Left cardiac atrium (tissue), 4 donors: ENCODE measurements around the gene SH2D4B. TPM values are rescaled to one million over a fixed set of nuclear protein-coding genes. Genes with fewer than 3 reads are reported as not detected.
A peak's percentile ranks its signal among the peaks of the same experiment; 100 is the strongest.

Source experiments
- ATAC-seq, 2 donors: fragments of 200-7000 bp; cut with Tn5 transposase; one replicate each; pipeline ENCODE4 v1.9.1; 2020; ENCODE audit warnings: mild to moderate bottlenecking in 2 of 2, moderate library complexity in 2 of 2
- DNase-seq: peaks from one replicate; pipeline ENCODE4 v3.0.0-alpha.2; 2020
- intact Hi-C, 2 donors: fragments of 100-400 bp; cut with DNase I; formaldehyde crosslinking; loops; one replicate each; pipeline versions ENCODE4 v1.14.1 to v1.15.1; 2022 to 2023
- total RNA-seq, 2 donors: library from RNA; stranded (reverse); fragmentation: NEBNext Ultra II Directional; extraction: Animal tissue kit (Norgen Biotek cat#: 25700); gene quantifications; one replicate each; pipeline ENCODE4 v1.2.1, GENCODE V29; 2021
- donor health status: DM: no; HTN: yes; CAD: no.
- donor health status: DM: no; HTN: yes; CAD: no; lungs with severe emphysema.
- donor health status: DM: yes; HTN: yes; CAD: no.
- donor health status: Dilated cardiomyopathy.

SH2D4B gene
- total RNA-seq, 2 donors from 2014 or later: 0.05 TPM; not detected in 1

DNA sequence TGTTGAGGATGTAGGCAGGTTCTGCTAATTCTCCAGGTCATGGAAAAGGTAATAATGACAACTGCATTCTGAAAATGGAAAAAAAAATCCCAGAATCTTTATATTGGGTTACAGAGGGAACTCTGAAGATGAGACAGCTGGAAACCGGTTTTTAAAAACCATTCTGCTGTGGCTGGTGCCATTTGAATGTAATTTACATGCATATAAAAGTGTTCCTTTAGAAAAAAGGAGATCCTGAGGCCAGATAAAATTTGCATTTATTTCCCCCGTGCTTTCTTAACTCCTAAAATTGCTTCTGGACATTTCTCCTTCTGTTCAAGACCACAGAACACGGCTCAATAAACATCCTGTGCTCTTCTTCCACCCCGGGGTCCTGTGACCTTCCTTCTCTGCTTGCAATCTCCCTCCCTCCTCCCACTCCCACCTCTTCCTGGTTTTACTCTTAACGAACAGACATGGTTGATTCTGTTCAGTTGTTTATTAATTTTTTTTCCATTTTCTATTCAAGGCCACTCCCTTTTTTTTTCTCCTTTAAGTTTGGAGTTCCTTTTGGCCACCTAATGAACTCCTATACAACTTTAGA, 41.6 kb downstream of the SH2D4B start:
- intact Hi-C loops: no loop called here
- no peak for ATAC-seq
- DNase-seq: no peak

DNA sequence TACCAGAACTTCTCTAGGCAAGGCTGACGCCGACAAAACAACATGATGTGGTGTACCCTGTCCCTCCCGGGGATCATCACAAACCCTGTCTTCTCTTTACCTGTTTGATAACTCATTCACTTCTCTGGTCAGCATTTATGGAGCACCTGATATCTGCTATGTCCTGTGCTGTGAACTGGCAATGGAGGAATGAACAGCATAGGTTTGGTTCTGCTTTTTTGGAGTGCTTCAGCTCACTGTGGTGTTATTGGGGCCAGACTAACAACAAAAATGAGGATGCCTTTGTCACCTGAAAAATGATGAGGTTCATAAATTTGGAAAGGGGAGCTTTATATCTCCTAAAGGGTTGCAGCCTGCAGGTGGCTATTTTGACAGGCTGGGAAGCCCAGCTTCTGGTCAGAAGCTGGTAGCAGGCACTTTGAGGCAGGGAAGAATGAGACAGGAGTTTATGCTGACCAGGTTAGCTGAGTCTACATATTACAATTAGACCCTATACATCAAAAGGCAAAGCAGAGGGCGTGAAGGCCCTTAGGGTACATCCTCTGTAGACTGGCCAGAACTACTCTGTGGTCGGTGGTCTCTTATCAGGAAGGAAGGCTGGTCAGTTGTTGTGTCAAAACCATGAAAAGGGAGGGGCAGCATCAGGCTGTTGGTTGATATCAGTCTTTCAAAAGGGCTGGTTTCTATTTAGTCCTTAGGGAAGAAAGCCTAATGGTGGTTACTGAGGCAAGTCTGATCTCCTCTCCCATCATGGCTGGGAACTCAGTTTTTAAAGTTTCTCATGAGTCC, 42.3 kb downstream of the SH2D4B start:
- DNase-seq: no peak
- ATAC-seq: no peak
- intact Hi-C loops: no loop called here

DNA sequence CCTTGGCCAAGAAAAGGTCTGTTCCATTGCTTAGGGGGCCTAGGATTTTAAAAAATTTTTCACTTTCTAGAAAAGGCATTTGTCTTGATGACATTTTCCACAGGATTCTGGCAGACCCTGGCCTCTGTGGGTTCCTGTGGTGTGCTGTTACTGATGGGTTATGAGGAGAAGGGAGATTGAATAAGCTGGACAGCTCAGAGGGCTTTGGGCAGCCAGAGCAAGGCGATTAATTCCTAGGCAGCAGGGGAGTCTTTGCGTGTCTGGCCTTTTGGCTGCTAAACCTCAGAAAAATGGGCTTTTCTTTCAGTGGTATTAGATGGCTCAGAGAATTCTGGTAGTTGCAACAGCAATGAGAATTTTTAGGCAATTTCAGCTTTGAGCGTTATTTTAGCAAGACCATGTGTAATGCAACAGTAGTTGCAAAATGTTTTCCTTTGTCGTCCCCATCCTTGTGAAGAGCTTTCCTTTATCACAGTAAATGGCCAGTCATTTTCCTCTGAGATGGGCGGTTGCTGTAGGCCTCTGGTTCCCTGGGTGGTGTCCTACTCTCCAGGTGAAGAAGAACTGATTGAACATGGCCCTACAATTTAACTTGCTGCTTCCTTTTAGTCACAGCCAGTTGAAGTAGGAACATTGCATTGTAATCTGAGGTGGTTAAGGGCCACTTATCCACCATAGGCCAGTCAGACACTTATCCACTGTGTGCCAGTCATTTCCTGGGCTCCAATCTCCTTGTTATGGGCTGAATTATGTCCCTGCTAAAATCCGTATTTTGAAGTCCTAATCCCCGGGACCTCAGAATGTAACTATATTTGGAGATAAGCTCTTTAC, 43.2 kb downstream of the SH2D4B start:
- no peak for DNase-seq
- no peak for ATAC-seq
- intact Hi-C loops: no loop called here

DNA sequence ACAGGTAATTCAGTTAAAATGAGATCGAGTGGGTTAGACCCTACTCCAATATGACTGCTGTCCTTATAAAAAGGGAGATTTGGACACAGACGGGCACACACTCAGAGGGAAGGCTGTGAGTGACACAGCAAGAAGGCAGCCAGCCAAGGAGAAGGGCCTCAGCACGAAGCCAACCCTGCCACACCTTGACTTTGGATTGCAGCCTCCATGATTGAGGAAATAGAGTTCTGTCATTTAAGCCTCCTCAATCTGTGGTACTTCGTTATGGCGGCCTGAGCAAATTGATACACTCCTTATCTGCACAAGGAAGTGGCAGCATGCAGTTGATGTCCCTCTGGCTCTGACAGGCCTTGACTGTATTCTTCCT, 43.8 kb downstream of the SH2D4B start:
- DNase-seq (no peak), ATAC-seq (no peak)
- intact Hi-C loops: no loop called here

DNA sequence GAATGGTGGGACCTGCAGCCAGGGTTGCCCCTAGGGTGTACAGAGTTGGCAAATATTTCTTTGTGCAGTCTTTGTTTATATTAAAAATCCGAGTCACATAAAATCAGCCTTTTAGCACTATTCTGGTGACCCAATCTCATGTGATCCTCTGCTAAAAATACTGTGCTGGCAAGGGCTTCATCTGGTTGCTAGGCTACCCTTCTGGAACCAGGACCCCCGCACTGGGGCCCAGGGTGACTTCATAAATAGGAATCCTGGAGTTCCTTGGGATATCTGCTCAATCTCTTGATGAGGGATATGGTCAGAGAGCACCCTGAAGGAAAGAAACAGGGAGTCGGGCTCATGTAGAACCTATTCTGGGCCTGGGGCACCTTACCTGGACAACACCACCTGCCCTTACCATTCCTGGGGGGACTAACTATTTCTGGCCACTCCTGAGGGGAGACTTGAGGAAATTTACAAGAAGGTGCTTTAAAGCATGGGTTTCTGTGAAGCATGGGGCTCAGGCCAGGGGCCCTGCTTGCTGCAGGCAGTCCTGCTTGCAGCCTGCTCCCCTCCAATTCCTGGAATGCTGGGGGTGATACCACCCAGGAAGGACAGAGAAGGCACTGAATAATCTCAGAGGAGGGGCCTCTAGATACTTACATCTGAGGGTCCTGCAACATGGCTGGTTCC, 44.7 kb downstream of the SH2D4B start:
- ATAC-seq: no peak
- intact Hi-C loops: no loop called here
- no peak for DNase-seq

DNA sequence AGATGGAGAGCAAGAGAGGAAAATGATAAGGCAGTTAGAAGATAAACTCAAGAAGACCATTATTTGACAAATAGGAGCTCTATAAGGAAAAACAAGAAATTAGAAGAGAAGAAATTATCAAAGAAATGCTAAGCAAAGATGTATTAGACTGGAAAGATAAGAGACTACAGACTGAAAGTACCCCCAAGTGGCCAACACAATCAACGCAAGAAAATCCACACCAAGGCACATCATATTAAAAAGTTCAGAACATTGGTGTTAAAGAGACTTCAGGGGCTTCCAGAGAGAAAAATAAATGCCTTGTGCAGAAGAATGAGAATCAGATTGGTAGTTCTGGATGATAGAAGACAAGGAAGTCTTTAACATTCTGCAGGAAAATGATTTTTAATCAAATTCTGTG, 46.0 kb downstream of the SH2D4B start:
- DNase-seq: no peak
- intact Hi-C loops: no loop called here
- ATAC-seq: no peak

DNA sequence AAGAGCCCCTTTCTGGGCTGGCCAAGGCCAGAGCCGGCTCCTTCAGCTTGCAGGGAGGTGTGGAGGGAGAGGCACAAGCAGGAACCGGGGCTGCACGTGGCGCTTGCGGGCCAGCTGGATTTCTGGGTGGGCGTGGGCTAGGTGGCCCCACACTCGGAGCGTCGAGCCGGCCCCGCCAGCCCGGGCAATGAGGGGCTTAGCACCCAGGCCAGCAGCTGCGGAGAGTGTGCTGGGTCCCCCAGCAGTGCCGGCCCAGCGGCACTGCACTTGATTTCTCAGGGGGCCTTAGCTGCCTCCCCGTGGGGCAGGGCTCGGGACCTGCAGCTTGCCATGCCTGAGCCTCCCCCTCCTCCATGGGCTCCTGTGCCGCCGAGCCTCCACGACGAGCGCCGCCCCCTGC, 48.1 kb downstream of the SH2D4B start:
- intact Hi-C loops: no loop called here
- DNase-seq: no peak
- ATAC-seq: no peak

DNA sequence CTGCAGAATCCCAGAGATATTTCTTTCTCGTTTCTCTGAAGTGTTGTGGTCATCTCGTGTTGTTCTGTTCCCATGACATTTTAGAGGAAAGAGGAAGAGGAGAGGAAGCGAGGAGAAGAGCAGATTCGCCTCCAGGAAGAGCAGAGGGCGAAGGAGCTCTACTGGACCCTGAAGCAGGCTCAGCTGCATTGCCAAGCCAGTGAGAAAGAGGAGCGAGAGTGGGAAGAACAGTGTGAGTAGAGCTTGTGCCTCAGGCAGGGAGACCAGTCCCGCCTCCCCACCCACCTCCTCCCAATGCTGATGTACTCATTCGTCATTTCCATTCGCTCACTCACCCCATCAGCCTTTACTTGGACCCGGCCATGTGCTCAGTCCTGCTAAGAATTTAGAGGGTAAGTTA, 50.8 kb downstream of the SH2D4B start:
- ATAC-seq (no peak), DNase-seq (no peak)
- intact Hi-C loops: no loop called here

DNA sequence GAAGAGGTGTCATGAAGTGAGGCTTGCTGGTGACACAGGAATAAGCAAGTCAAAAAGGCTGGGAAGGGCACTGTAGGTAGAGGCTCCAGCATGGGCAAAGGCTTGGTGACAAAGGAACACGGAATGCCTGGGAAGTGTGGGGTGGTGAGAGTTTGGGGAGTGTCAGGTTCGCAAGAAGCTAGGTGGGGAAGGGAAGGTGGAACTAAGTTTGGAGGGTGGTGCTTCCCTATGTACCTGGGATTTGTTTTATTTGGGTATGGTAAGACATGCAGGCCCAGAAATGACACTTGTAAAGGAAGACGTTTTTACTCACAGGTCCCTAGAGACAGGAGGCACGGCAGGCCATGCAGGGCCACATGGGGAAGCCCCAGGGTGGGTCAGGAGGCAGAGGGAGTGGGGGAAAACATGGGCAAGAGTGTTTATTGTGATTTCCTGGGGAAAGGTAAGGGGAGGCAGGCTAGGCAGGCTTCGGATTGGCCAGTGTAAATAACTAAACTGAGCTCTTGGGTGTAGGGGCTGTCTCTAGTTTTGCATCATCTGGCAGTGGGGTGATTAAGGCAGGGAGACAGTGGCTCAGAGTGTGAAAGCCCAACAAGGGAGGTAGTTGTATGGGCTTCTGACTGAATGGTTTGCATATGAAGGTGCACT, 52.1 kb downstream of the SH2D4B start:
- intact Hi-C loops: no loop called here
- DNase-seq (no peak), ATAC-seq (no peak)

DNA sequence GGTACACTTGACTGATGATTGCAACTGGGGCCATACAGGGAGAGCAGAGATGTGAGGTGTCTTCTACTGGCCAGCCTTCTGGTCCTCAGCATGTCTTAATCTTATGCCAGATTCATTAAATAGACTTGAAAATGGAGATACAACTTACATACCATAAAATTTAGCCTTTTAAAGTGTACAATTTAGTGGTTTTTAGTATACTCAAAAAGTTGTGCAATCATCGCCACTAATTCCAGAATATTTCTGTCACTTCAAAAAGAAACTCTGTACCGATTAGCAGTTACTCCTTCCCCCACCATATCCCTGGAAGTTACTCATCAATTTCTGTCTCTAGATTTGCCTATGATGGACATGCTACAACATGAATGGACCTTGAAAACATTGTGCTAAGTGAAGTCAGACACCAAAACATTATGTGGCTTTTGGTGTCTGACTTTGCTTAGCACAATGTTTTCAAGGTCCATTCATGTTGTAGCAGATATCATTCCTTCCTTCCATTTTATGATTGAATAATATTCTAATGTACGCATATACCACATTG, 53.0 kb downstream of the SH2D4B start:
- no peak for DNase-seq
- ATAC-seq: no peak
- intact Hi-C loops: no loop called here

DNA sequence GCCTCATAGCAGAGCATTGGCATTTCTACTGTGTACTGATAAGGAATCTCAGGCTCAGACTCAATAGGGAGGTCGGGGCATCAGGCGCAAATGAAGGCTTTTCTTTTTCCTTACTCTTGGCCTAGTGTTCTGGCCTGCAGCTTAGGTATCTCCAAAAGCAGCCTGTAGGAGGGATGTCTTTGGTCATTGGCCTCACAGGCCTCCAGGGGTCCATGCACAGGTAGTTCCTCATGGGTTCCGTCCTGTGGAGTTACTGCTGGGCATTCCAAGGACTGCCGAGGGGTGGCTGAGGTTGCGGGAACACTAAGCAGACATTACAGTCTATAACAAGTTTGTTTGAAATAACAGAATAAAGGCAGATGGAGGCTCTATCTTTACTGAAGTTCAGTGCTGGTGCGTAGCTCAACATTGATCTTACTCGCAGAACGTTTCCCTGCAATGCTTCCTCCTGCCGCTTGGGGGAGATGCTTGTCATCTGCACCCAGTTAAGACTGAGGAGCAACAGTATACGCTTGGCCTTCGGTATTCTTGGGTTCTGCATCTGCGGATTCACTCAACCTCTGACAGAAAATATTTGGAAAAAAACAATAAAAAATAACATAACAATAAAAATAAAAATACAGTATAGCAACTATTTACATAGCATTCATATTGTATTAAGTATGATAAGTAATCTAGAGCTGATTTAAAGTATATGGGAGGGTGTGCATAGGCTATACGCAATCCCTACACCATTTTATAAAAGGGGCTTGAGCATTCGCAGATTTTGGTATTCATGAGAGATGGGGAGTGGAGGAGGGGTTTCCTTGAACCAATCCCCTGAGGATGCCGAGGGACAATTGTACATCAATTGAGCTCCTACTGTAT, 58.9 kb downstream of the SH2D4B start:
- DNase-seq: no peak
- peak in 1 of 2 donors; percentile 54 for ATAC-seq
- intact Hi-C loops: loop anchor here in 1 of 2 donors (5.0 kb wide), 1 partner anchor 149 kb away; no protein-coding TSS in a partner anchor

DNA sequence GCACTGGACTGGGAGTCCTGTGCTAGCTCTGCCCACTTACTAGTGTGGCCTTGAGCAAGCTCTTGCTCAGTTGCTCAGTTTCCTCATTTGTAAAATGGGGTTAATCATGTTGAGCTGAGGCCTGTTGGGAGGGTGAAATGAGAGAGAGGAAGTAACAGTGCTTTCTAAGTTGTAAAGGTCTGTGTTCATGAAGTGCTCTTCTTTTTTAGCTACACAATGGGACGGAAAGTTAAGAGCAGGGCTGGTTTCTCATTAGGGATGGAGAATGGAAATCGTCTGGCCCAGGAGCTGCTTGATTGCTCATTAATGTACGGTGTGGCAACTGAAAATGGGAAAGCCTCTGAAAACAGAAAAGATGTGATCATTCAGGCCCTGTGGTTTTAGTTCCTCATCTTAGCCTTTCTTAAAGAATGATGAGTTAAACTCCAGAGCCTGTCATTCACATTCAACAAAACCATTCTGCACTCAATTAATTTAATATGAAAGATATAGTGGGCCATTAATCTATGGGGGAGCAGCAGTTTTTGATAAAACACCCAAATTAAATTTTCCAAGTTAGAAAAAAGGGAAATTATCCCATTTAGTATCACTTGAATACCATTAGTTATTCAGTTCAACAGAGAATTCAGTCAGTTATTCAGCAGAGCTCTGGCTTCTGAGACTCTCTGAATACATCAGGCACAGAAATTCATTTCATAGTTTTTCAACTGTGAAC, 60.5 kb downstream of the SH2D4B start:
- DNase-seq (no peak), ATAC-seq (peak in 1 of 2 donors; percentile 38)
- intact Hi-C loops: loop anchor here in 1 of 2 donors (5.0 kb wide), 1 partner anchor 151 kb away; no protein-coding TSS in a partner anchor

DNA sequence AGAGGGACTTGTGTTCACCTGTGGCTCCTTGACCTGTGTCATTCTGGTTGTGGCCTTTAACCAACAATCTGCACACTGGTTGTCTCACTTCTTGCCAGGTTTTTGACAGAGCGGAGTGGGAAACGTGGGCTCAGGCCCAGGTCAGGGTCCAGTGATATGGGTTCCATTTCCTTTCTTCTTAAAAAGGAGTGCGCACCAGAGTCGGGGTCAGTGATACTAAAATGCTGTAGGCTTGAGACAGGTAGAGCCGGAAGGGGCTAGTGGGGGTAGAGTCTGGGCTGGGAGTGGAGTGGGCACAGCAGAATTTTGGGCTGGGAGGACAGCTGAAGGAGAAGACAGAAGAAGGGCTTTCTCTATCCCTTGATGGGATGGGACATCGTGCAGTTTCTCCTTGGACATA, 61.2 kb downstream of the SH2D4B start:
- intact Hi-C loops: loop anchor here in 1 of 2 donors (5.0 kb wide), 1 partner anchor 152 kb away; no protein-coding TSS in a partner anchor
- no peak for ATAC-seq
- DNase-seq: no peak

DNA sequence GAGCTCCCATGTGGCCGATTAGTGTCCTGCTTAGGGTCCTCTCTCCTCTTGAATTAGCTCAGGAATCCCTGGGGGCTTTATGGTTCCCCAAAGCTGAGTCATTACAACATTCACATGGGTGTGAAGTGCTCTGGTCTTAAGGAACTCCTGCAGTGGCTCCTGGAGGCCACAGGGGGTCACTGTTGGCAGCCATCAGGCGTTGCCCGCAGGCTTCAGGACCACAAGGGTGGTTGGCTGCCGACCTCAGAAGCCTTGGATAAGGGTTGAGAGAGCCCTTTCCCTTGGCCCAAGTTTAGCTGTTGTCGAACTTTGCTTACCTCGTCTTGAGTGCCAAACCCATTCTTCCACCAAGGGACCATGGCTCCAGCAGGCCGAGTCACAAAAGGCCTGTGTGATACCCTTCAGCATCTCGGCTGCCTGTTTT, 61.7 kb downstream of the SH2D4B start:
- intact Hi-C loops: loop anchor here in 1 of 2 donors (5.0 kb wide), 1 partner anchor 152 kb away; no protein-coding TSS in a partner anchor
- ATAC-seq (peak in 1 of 2 donors; percentile 71), DNase-seq (peak; percentile 41)

DNA sequence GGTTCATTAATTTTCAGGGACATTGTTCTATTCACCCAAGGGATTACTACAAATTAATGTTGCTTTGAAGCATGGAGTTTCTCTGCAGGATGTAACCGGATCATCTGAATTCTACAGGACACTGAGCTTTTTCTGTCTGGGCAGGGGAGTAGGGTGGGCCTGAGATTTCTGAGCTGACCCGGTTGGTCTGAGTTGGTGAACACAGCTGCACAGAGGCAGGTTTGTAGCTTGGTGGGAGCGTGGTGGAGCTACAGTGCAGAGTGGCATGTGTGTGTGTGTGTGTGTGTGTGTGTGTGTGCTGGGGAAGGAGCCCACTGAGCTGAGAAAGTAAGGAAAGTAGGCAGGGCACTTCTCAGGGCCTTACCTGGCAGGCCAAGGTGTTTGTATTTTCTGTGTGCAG, 62.6 kb downstream of the SH2D4B start:
- ATAC-seq: no peak
- intact Hi-C loops: no loop called here
- no peak for DNase-seq

DNA sequence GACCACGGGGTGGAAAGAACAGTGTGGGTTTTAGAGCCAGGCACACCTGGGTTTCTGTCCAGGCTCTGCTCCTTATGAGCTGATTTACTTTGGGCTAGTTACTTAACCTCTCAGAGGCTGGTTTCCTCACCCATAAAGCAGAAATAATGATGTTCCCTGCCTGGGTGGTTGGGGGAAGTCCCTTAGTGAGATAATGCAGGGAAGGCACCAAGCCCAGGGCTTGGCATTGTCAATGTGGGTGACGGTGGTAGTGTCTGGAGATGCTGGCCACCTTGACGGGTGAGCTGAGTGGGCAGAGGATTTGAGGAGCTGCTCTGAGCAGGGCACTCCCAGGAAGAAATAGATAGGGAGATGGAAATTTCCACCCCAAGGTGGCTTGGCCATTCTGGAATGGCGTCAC, 65.2 kb downstream of the SH2D4B start:
- no peak for DNase-seq
- ATAC-seq: no peak
- intact Hi-C loops: no loop called here

DNA sequence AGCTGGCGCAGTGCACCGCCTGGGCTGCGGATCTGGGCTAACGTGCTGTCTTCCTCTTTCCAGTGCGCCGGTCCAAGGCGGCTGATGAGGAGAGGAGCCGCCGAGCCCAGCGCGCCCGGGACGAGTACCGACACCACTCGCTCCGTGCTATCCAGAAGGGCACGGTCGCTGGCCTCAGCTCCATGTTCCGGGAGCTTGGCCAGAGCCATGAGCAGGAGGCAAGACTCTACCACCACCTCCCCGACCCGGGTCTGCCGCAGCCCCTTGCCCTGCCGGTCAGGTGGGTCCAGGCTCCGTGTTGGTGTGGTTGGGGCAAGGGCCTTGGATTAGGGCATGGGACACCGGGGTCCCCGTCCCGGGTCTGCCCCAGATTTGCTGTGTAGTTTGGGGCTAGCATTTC, 65.8 kb downstream of the SH2D4B start:
- intact Hi-C loops: no loop called here
- no peak for DNase-seq
- no peak for ATAC-seq
